ENCODE data around the gene CACNA1G. TPM values are rescaled to one million over a fixed set of nuclear protein-coding genes. Genes with fewer than 3 reads are reported as not detected.

Gene CACNA1G
- total and polyA plus RNA-seq, 7 donors, result 0.02 to 0.24 (median 0.04) TPM; not detected in 2

GRCh38 chr17:50590946-50591737 lies 30.6 kb downstream of the CACNA1G start:
- DNase-seq, result no peak
- intact Hi-C loops (cut with DNase I), result no loop called here
- Histone ChIP-seq H3K9me3 (no peaks in the 10 kb centered on the region), H3K27me3 (ENCODE audit: insufficient read depth in 3 of 3, low read length in 2 of 3) (peaks cover 0 to 3% (median 0%) of the 10 kb centered on the region in 3 donors), H3K36me3 (ENCODE audit: insufficient read depth in 1 of 2, low read depth in 1 of 2) (no peaks in the 10 kb centered on the region), H3K4me3 (no peak overlapping the region), H3K4me1 (peaks cover 3% of the 10 kb centered on the region), H3K27ac (no peak overlapping the region)
- WGBS, 3 donors, result 96 to 98% (median 96%) methylated on average over 23 to 24 of the region's 24 CpGs
- TF ChIP-seq CTCF (IDR thresholded peaks at IDR 0.05), result no peak
- ATAC-seq, result no peak

GRCh38 chr17:50593321-50593720 lies 32.8 kb downstream of the CACNA1G start:
- ATAC-seq, result no peak
- Histone ChIP-seq H3K9me3 (no peaks in the 10 kb centered on the region), H3K4me3 (no peak overlapping the region), H3K4me1 (peaks cover 3% of the 10 kb centered on the region), H3K36me3 (ENCODE audit: insufficient read depth in 1 of 2, low read depth in 1 of 2) (no peaks in the 10 kb centered on the region), H3K27ac (no peak overlapping the region), H3K27me3 (ENCODE audit: insufficient read depth in 3 of 3, low read length in 2 of 3) (peaks cover 0 to 3% (median 0%) of the 10 kb centered on the region in 3 donors)
- 73 to 76% (median 75%) methylated on average over 9 to 10 of the region's 10 CpGs for WGBS, 3 donors
- intact Hi-C loops (cut with DNase I), result no loop called here
- no peak for DNase-seq
- no peak for TF ChIP-seq CTCF (IDR thresholded peaks at IDR 0.05)

- 82 to 88% (median 85%) methylated on average over 11 of the region's 11 CpGs for WGBS, 3 donors
- H3K4me3 ChIP-seq, result no peak overlapping the region
- peaks cover 0 to 3% (median 0%) of the 10 kb centered on the region in 3 donors for H3K27me3 ChIP-seq (ENCODE audit: insufficient read depth in 3 of 3, low read length in 2 of 3)
- no peak for TF ChIP-seq CTCF (IDR thresholded peaks at IDR 0.05)
- no peaks in the 10 kb centered on the region for H3K9me3 ChIP-seq
- peaks cover 3% of the 10 kb centered on the region for H3K4me1 ChIP-seq
- DNase-seq (no peak), ATAC-seq (no peak)
- no peaks in the 10 kb centered on the region for H3K36me3 ChIP-seq (ENCODE audit: insufficient read depth in 1 of 2, low read depth in 1 of 2)
- intact Hi-C loops (cut with DNase I), result no loop called here
- H3K27ac ChIP-seq, result no peak overlapping the region
Observed at GRCh38 chr17:50594128-50594823, 33.8 kb downstream of the CACNA1G start.

- intact Hi-C loops (cut with DNase I), result no loop called here
- WGBS, 3 donors, result 88 to 91% (median 89%) methylated on average over 21 of the region's 21 CpGs
Observed at GRCh38 chr17:50594892-50595291, 34.4 kb downstream of the CACNA1G start.

More at GRCh38 chr17:50594892-50595291, 34.4 kb downstream of the CACNA1G start:
- ATAC-seq (no peak), DNase-seq (no peak)
- H3K27ac ChIP-seq, result no peak overlapping the region
- H3K4me3 ChIP-seq, result no peak overlapping the region
- H3K4me1 ChIP-seq, result no peaks in the 10 kb centered on the region
- TF ChIP-seq CTCF (IDR thresholded peaks at IDR 0.05), result no peak
- no peaks in the 10 kb centered on the region for H3K36me3 ChIP-seq (ENCODE audit: insufficient read depth in 1 of 2, low read depth in 1 of 2)
- no peaks in the 10 kb centered on the region for H3K9me3 ChIP-seq
- peaks cover 0 to 3% (median 0%) of the 10 kb centered on the region in 3 donors for H3K27me3 ChIP-seq (ENCODE audit: insufficient read depth in 3 of 3, low read length in 2 of 3)

All from psoas muscle (tissue), 8 donors.